Mammary epithelial cell (primary cell): Measurements from ENCODE around the gene AUTS2.

Experiments used
- CTCF ChIP-seq, 2 donors: IDR thresholded peaks in 1 of 2; conservative IDR thresholded peaks in 1 of 2; 2 replicates each; pipeline ENCODE4 v1.5.1; 2011 to 2012; ENCODE audit warnings: inconsistent platforms in 2 of 2, low read length in 2 of 2, mild to moderate bottlenecking in 2 of 2, control low read depth in 1 of 2, low read depth in 1 of 2; ENCODE audit not compliant: insufficient read depth in 1 of 2; ENCODE audit errors: extremely low read depth in 1 of 2
- EZH2 ChIP-seq: IDR thresholded peaks from 2 replicates; pipeline ENCODE4 v1.6.1; 2012; ENCODE audit warnings: low read length, inconsistent platforms, borderline replicate concordance

DNA sequence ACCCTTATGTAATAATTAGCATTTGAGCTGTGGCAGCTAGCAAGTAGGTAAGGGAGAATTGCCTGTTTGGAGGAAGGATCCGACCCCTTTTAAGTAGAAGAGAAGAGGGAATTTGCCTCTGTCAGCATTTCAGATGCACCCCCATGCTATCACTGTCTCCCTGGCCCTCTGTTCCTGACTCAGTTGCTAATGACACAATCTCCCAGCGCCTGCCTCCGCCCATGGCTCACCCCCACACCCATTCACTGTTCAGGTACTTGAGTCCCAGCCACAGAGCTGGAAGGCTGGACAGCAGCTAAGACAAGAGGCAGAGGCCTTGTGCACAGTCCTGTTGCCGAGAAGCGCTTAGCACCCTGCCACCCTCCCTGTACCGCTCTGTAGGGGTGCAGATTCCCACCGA, 1021.4 kb downstream of the AUTS2 start:
- no peak for TF ChIP-seq CTCF (conservative IDR thresholded peaks at IDR 0.05 in 1 of 2, IDR thresholded peaks at IDR 0.05 in 1 of 2; ENCODE audit: extremely low read depth in 1 of 2, insufficient read depth in 1 of 2, low read depth in 1 of 2, low read length in 2 of 2)
- TF ChIP-seq EZH2 = no peak
